KMS-11 (cell line): ENCODE measurements around the gene MECR.

Experiments used
- H2AFZ ChIP-seq: fragments of 200-600 bp; sonication (generic); 2 replicates; pipeline ENCODE4 v1.6.1; 2016; ENCODE audit warnings: antibody characterized with exemption, mixed run types, low read depth
- H3K27ac ChIP-seq: fragments of 200-600 bp; sonication (generic); 2 replicates; pipeline ENCODE4 v1.6.1; 2016; ENCODE audit warnings: mild to moderate bottlenecking, mixed run types
- H3K27me3 ChIP-seq: fragments of 200-600 bp; sonication (generic); 2 replicates; pipeline ENCODE4 v1.6.1; 2017; ENCODE audit warnings: mild to moderate bottlenecking, low read depth, mixed run types, moderate library complexity; ENCODE audit not compliant: insufficient read depth
- H3K36me3 ChIP-seq: fragments of 200-600 bp; sonication (generic); 2 replicates; pipeline ENCODE4 v1.6.1; 2017; ENCODE audit warnings: mild to moderate bottlenecking, mixed run types; ENCODE audit not compliant: insufficient read depth
- H3K4me1 ChIP-seq: fragments of 200-600 bp; sonication (generic); 2 replicates; pipeline ENCODE4 v1.6.1; 2016; ENCODE audit warnings: mild to moderate bottlenecking, low read depth, mixed run types; ENCODE audit not compliant: poor library complexity, severe bottlenecking
- H3K4me2 ChIP-seq: fragments of 200-600 bp; sonication (generic); 2 replicates; pipeline ENCODE4 v1.7.0; 2016; ENCODE audit warnings: mild to moderate bottlenecking, mixed run types
- H3K4me3 ChIP-seq: fragments of 200-600 bp; sonication (generic); IDR thresholded peaks from 2 replicates; pipeline ENCODE4 v1.6.1; 2017; ENCODE audit warnings: low read depth, low read length, mixed read lengths; ENCODE audit not compliant: insufficient read depth
- H3K79me2 ChIP-seq: fragments of 200-600 bp; sonication (generic); 2 replicates; pipeline ENCODE4 v1.6.1; 2016; ENCODE audit warnings: low read depth, mixed run types; ENCODE audit not compliant: insufficient read depth
- H3K9ac ChIP-seq: fragments of 200-600 bp; sonication (generic); 2 replicates; pipeline ENCODE4 v1.6.1; 2016; ENCODE audit warnings: mild to moderate bottlenecking, mixed run types
- H4K20me1 ChIP-seq: fragments of 200-600 bp; sonication (generic); 2 replicates; pipeline ENCODE4 v1.6.1; 2016; ENCODE audit warnings: mild to moderate bottlenecking, mixed run types; ENCODE audit not compliant: insufficient read depth
- TF ChIP-seq, protein P1 (sequence below): fragments of 200-600 bp; sonication (generic); conservative IDR thresholded peaks from 2 replicates; pipeline ENCODE4 v1.6.1; 2017; ENCODE audit warnings: low read depth, mild to moderate bottlenecking, antibody characterized with exemption, low read length, moderate library complexity, mixed read lengths

Gene MECR

DNA sequence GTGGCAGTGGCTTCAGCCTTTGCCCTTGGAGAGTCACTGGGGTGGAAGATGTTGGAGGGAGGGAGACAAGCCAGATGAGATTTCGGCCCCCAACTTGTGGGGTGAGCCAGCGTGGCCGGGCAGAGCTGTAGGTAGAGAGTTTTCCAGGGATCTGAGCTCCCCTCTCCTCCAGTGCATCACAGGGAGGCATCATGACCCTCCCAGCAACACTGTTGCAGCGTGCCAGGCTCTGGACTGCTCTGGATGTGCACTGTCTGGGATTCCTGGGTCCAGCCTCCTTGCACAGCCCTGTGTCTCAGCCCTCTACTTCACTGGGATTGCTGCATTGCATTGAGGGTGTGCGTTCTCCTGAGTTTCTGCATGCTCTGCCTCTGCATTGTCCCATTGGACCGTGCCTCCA is 14.5 kb upstream of the MECR start:
- H3K27ac ChIP-seq = no peak overlapping the region
- H3K9ac ChIP-seq = no peak overlapping the region
- TF ChIP-seq, protein P1, sequence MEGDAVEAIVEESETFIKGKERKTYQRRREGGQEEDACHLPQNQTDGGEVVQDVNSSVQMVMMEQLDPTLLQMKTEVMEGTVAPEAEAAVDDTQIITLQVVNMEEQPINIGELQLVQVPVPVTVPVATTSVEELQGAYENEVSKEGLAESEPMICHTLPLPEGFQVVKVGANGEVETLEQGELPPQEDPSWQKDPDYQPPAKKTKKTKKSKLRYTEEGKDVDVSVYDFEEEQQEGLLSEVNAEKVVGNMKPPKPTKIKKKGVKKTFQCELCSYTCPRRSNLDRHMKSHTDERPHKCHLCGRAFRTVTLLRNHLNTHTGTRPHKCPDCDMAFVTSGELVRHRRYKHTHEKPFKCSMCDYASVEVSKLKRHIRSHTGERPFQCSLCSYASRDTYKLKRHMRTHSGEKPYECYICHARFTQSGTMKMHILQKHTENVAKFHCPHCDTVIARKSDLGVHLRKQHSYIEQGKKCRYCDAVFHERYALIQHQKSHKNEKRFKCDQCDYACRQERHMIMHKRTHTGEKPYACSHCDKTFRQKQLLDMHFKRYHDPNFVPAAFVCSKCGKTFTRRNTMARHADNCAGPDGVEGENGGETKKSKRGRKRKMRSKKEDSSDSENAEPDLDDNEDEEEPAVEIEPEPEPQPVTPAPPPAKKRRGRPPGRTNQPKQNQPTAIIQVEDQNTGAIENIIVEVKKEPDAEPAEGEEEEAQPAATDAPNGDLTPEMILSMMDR = no peak
- H3K4me1 ChIP-seq = no peaks in the 10 kb centered on the region
- no peak overlapping the region for H2AFZ ChIP-seq
- no peaks in the 10 kb centered on the region for H3K79me2 ChIP-seq
- H3K36me3 ChIP-seq = no peaks in the 10 kb centered on the region
- no peaks in the 10 kb centered on the region for H4K20me1 ChIP-seq
- peaks cover 41% of the 10 kb centered on the region for H3K27me3 ChIP-seq
- no peak overlapping the region for H3K4me2 ChIP-seq
- no peak overlapping the region for H3K4me3 ChIP-seq

DNA sequence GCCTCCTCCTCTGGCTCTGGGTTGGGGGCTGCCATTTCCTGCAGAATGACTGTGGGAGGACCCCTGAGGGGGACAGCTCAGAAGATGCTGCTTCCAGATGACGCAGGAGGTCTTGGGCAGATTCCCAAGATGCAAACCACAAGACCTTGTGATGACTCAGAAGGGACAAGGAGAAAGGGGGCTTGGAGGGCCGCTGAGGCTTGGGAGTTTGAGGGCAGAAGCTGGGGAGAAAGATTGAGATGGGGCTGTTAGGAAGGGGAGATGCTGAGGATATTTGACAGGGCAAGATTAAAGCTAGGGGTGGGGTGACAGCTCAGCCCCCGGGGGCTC is 13.1 kb upstream of the MECR start:
- no peak overlapping the region for H3K4me2 ChIP-seq
- TF ChIP-seq, protein P1 = no peak
- H3K4me3 ChIP-seq = no peak overlapping the region
- peaks cover 49% of the 10 kb centered on the region for H3K27me3 ChIP-seq
- no peak overlapping the region for H3K9ac ChIP-seq
- no peaks in the 10 kb centered on the region for H4K20me1 ChIP-seq
- no peaks in the 10 kb centered on the region for H3K36me3 ChIP-seq
- H3K27ac ChIP-seq = no peak overlapping the region
- H2AFZ ChIP-seq = no peak overlapping the region
- no peaks in the 10 kb centered on the region for H3K4me1 ChIP-seq
- H3K79me2 ChIP-seq = no peaks in the 10 kb centered on the region

DNA sequence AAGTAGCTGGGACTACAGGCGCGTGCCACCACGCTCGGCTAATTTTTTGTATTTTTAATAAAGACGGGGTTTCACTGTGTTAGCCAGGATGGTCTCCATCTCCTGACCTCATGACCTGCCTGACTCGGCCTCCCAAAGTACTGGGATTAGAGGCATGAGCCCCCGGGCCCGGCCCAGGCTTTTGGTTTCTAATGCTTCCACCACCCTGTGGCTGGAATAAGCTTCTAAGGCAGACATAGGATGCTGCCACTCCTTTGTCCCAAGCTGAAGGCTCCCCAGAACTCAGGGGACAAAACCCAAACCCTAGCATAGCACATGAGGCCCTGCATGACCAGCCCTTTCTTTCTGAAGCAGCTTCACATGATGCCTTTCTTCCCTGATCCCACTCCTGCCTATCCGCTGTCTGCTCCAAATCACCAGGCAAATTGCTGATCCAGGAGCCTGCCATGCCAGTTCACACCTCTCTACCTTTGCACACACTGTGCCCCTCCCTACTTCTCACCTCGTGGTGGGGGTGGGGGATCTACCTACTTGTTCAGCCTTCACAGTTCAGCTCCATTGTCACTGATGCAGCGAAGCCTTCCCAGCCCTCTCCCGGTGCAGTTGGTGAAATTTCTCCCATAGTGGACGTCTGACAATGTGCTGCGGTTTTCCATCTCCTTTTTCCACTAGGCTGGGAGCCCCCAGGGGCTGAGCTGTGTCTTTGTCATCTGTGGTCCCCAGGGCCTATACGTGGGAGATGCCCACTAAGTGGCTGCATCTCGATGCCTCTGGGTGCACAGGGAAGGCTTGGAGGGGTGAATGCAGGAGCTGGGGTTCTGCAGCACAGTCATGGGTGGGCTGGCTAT is 12.5 kb upstream of the MECR start:
- Histone ChIP-seq H4K20me1 (no peaks in the 10 kb centered on the region), H2AFZ (no peak overlapping the region), H3K79me2 (no peaks in the 10 kb centered on the region), H3K4me3 (no peak overlapping the region), H3K4me1 (no peaks in the 10 kb centered on the region), H3K4me2 (no peak overlapping the region), H3K36me3 (no peaks in the 10 kb centered on the region), H3K27ac (no peak overlapping the region), H3K9ac (no peak overlapping the region), H3K27me3 (peaks cover 44% of the 10 kb centered on the region)
- TF ChIP-seq, protein P1 = no peak

- Histone ChIP-seq H3K27me3 (peaks cover 51% of the 10 kb centered on the region), H4K20me1 (no peaks in the 10 kb centered on the region), H3K36me3 (no peaks in the 10 kb centered on the region), H3K27ac (no peak overlapping the region), H3K9ac (no peak overlapping the region), H2AFZ (no peak overlapping the region), H3K79me2 (no peaks in the 10 kb centered on the region), H3K4me1 (peaks cover 5% of the 10 kb centered on the region), H3K4me3 (no peak overlapping the region), H3K4me2 (no peak overlapping the region)
- TF ChIP-seq, protein P1 = no peak
These were observed 10.3 kb upstream of the MECR start for GRCh38 chr1:29240986-29241385.
